NCI-H1417 (cell line): ENCODE data around the gene PMVK.
"Not testable (repeated sequence)": the region's sequence is repeated elsewhere in the genome, so short reads cannot be mapped to it uniquely, and the experiment has no call there.

Experiments used
- DNase-seq, 3 experiments: peaks; one replicate each; lab custom pipeline; 2025; lab: John Stamatoyannopoulos, UW

Gene PMVK

GRCh38 chr1:154936555-154937084 lies at the start of gene PMVK:
Gene PMVK, minus strand, starts transcription at chr1:154936719. Its CDS starts 34 bp downstream, at chr1:154936685.
- peak; percentile 98 to 99 (median 99) for DNase-seq

GRCh38 chr1:154983776-154984466 lies 47.4 kb upstream of the PMVK start:
- DNase-seq = peak in 2 of 3 experiments; percentile 25 to 39

GRCh38 chr1:154982897-154983648 lies 46.6 kb upstream of the PMVK start, which contains the start of gene FLAD1:
Gene FLAD1, plus strand, starts transcription at chr1:154983344. Its CDS starts 351 bp downstream, at chr1:154983695.
- DNase-seq = peak; percentile 99 to 100 (median 100)

- peak in 1 of 3 experiments; percentile 47 for DNase-seq
These were observed 45.8 kb upstream of the PMVK start for GRCh38 chr1:154982341-154982740.

- no peak for DNase-seq
These were observed 41.8 kb upstream of the PMVK start for GRCh38 chr1:154978360-154978759.

GRCh38 chr1:154977762-154978161 lies 41.2 kb upstream of the PMVK start:
- DNase-seq = not testable (repeated sequence)

GRCh38 chr1:154975409-154976059 lies 39.0 kb upstream of the PMVK start:
- peak; percentile 54 to 68 (median 60) for DNase-seq

GRCh38 chr1:154974808-154975408 lies 38.4 kb upstream of the PMVK start:
- DNase-seq = peak; percentile 98 to 99 (median 99)

GRCh38 chr1:154974102-154974807 lies 37.7 kb upstream of the PMVK start, which contains the start of gene CKS1B:
Gene CKS1B, plus strand, starts transcription at chr1:154974681. Its CDS starts 65 bp downstream, at chr1:154974746.
- peak; percentile 99 to 100 (median 100) for DNase-seq

- peak; percentile 88 to 96 (median 95) for DNase-seq
These were observed 37.0 kb upstream of the PMVK start for GRCh38 chr1:154973344-154974101.

GRCh38 chr1:154972517-154973343 lies 36.2 kb upstream of the PMVK start:
- no peak for DNase-seq

GRCh38 chr1:154972213-154972516 lies 35.6 kb upstream of the PMVK start:
- no peak for DNase-seq

- DNase-seq = no peak
These were observed 35.0 kb upstream of the PMVK start for GRCh38 chr1:154971341-154971998.

- no peak for DNase-seq
These were observed 34.3 kb upstream of the PMVK start, which contains the start of gene SHC1 for GRCh38 chr1:154970631-154971340. Gene SHC1, minus strand, starts transcription at chr1:154970747. Its CDS starts 221 bp downstream, at chr1:154970526.

GRCh38 chr1:154969860-154970452 lies 33.4 kb upstream of the PMVK start:
- no peak for DNase-seq

GRCh38 chr1:154969246-154969645 lies 32.7 kb upstream of the PMVK start:
- no peak for DNase-seq

- no peak for DNase-seq
These were observed 32.2 kb upstream of the PMVK start for GRCh38 chr1:154968731-154969130.
